Lung (tissue), 12 donors: ENCODE data around the gene COLEC12. TPM values are rescaled to one million over a fixed set of nuclear protein-coding genes. Genes with fewer than 3 reads are reported as not detected.

Source experiments
- ATAC-seq: fragments of 200-7000 bp; cut with Tn5 transposase; one replicate; pipeline ENCODE4 v1.9.1; 2020; ENCODE audit warnings: moderate number of reproducible peaks; ENCODE audit not compliant: insufficient read depth, low FRiP score
- DNase-seq, 3 donors: peaks; one replicate each; pipeline ENCODE4 v3.0.0-alpha.2; 2013 to 2017
- H3K27ac ChIP-seq, 2 donors: one replicate each; pipeline ENCODE4 v1.5.1; 2013; ENCODE audit warnings: mild to moderate bottlenecking in 2 of 2, moderate library complexity in 2 of 2, control low read depth in 1 of 2, inconsistent platforms in 1 of 2, low read depth in 1 of 2, low read length in 1 of 2
- H3K27me3 ChIP-seq, 3 donors: one replicate each; pipeline ENCODE4 v1.5.1; 2013; ENCODE audit warnings: low read length in 2 of 3; ENCODE audit not compliant: control insufficient read depth in 3 of 3, insufficient read depth in 3 of 3
- H3K36me3 ChIP-seq, 4 donors: one replicate each; pipeline ENCODE4 v1.5.1; 2013; ENCODE audit warnings: low read length in 4 of 4, mild to moderate bottlenecking in 1 of 4, moderate library complexity in 1 of 4; ENCODE audit not compliant: control insufficient read depth in 4 of 4, insufficient read depth in 4 of 4
- H3K4me1 ChIP-seq, 5 donors: one replicate each; pipeline ENCODE4 v1.5.1; 2013; ENCODE audit warnings: low read length in 5 of 5, mild to moderate bottlenecking in 2 of 5, moderate library complexity in 1 of 5; ENCODE audit not compliant: control insufficient read depth in 5 of 5, insufficient read depth in 5 of 5
- H3K4me3 ChIP-seq: one replicate; pipeline ENCODE4 v1.5.1; 2013; ENCODE audit warnings: mild to moderate bottlenecking, control low read depth, moderate library complexity
- H3K9ac ChIP-seq, 2 donors: one replicate each; pipeline ENCODE4 v1.5.1; 2013; ENCODE audit warnings: low read length in 2 of 2, control low read depth in 1 of 2; ENCODE audit not compliant: insufficient read depth in 1 of 2
- H3K9me3 ChIP-seq, 4 donors: one replicate each; pipeline ENCODE4 v1.5.1; 2013; ENCODE audit warnings: low read length in 3 of 4, mild to moderate bottlenecking in 1 of 4, moderate library complexity in 1 of 4; ENCODE audit not compliant: control insufficient read depth in 4 of 4, insufficient read depth in 3 of 4
- WGBS, 2 donors: extraction: QIAGEN DNeasy Blood & Tissue Kit; methylation state at CpG; one replicate each; pipeline ENCODE4 v1.1.7; 2013; 5-methylcytosine and 5-hydroxymethylcytosine counted together
- polyA plus RNA-seq, 2 donors: library from polyadenylated mRNA; stranded (reverse); fragments of 200-250 nt; gene quantifications; one replicate each; pipeline ENCODE4 v1.2.1, GENCODE V29; 2013
- total RNA-seq, 2 donors: library from RNA; depleted of rRNA in 1 of 2; stranded (reverse); fragments of >200 nt in 1 of 2; gene quantifications; one replicate each; pipeline ENCODE4 v1.2.1, GENCODE V29; 2014 to 2021
- TF ChIP-seq, protein P1 (sequence below): IDR thresholded peaks from 2 replicates; pipeline ENCODE4 v1.5.1; 2012; ENCODE audit warnings: mild to moderate bottlenecking; ENCODE audit errors: control extremely low read depth, extremely low read depth
- donor health status: control.
- donor health status: control.
- donor health status: Bipolar disorder and iron deficiency.
- donor health status: healthy.
- donor health status: DM: yes; HTN: yes; CAD: no.

COLEC12 gene
- total and polyA plus RNA-seq, 4 donors: 10.3 to 108 (median 28.1) TPM

DNA sequence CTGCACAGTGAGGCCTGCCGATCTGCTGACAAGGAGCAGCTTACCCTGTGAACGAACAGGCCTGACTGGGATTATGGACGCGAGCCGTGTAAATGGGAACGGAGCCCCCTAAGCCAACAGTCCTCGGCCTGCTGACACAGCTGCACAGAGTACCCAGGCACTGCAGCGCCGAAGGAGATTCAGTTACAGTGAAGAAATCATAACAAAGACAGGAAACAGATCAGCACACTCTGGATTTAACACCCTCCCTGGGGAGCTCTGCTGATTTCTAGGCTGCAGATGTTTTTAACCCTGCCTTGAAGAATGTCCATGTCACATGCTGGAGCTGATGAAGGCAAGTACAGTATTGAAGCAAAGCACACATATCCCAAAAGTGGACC lies 43.4 kb downstream of the COLEC12 start:
- Histone ChIP-seq H3K9me3 (peaks cover 0 to 3% (median 1%) of the 10 kb centered on the region in 4 donors), H3K27me3 (no peaks in the 10 kb centered on the region), H3K4me1 (peaks cover 2 to 54% (median 19%) of the 10 kb centered on the region in 5 donors), H3K27ac (peak overlapping the region; percentile 8 to 70), H3K36me3 (peaks cover 0 to 10% (median 2%) of the 10 kb centered on the region in 4 donors), H3K4me3 (no peak overlapping the region), H3K9ac (peak overlapping the region in 1 of 2 donors; percentile 52)
- WGBS, 2 donors: 12 to 26% methylated on average over 9 of the region's 9 CpGs
- TF ChIP-seq, protein P1, sequence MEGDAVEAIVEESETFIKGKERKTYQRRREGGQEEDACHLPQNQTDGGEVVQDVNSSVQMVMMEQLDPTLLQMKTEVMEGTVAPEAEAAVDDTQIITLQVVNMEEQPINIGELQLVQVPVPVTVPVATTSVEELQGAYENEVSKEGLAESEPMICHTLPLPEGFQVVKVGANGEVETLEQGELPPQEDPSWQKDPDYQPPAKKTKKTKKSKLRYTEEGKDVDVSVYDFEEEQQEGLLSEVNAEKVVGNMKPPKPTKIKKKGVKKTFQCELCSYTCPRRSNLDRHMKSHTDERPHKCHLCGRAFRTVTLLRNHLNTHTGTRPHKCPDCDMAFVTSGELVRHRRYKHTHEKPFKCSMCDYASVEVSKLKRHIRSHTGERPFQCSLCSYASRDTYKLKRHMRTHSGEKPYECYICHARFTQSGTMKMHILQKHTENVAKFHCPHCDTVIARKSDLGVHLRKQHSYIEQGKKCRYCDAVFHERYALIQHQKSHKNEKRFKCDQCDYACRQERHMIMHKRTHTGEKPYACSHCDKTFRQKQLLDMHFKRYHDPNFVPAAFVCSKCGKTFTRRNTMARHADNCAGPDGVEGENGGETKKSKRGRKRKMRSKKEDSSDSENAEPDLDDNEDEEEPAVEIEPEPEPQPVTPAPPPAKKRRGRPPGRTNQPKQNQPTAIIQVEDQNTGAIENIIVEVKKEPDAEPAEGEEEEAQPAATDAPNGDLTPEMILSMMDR: no peak
- DNase-seq (peak in 2 of 3 donors; percentile 95 to 96), ATAC-seq (peak; percentile 50)

DNA sequence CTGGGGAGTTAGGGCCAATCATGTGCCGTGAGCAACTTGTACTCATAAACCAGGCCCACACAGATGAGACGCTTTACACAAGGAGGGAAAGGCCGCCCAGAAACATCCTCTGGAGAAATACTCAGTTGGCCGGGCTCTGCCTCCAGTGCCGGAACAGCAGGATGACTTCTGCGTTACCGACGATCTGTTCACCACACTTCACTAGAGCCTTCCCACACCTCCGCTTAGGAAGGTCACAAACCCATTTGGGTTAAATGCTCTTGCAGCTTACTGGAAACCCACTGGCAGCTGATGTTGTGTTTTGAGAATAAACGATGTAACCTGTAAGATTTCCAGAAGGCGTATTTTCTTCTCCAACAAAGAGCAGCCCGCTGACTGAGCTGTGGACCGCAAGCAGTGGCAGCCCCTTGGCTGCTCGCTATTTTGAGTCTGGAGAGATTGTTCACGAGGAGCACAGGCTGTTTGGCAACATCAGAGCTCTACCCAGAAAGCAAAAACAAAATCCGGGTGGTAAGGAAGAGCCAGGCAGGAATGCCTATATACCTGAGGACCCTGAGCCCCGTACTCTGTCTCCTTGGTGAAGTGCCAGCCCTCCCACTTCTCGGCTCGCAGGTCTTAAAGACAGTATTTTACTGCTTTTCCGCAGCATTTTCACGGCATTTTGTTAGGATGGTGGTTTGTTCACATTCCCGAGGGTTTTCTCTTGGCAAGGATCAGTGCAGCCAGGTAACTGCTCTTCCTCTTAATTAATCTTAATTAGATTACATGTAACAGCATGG lies 44.0 kb downstream of the COLEC12 start:
- DNase-seq: peak; percentile 87 to 95 (median 94)
- peak; percentile 50 for ATAC-seq
- peaks cover 0 to 8% (median 0%) of the 10 kb centered on the region in 4 donors for H3K9me3 ChIP-seq
- peak overlapping the region; percentile 8 to 70 for H3K27ac ChIP-seq
- peaks cover 2 to 54% (median 19%) of the 10 kb centered on the region in 5 donors for H3K4me1 ChIP-seq
- WGBS, 2 donors: 76 to 77% methylated on average over 22 of the region's 22 CpGs
- TF ChIP-seq, protein P1: no peak
- peaks cover 0 to 10% (median 3%) of the 10 kb centered on the region in 4 donors for H3K36me3 ChIP-seq
- H3K9ac ChIP-seq: peak overlapping the region in 1 of 2 donors; percentile 52
- H3K4me3 ChIP-seq: no peak overlapping the region
- no peaks in the 10 kb centered on the region for H3K27me3 ChIP-seq

DNA sequence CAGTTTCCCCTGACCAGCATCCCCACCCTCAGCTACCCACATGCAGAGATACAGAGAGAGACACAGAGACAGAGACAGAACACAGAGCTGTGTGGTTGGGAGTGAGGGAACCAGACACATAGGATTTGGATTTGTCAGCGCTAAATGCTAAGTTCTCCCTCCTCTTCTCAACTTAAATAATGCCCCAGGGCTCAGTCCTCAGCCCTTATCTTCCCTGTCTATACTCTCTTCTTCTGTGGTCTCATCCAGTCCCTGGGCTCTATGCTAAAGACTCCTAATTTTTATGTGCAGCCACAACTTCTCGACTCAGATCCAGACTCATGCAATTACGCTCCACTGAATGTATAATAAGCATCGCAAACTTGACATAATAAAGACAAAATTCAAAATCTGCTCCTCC lies 47.1 kb downstream of the COLEC12 start:
- no peak overlapping the region for H3K4me3 ChIP-seq
- peaks cover 2 to 41% (median 22%) of the 10 kb centered on the region in 5 donors for H3K4me1 ChIP-seq
- DNase-seq: no peak
- H3K9me3 ChIP-seq: peaks cover 0 to 9% (median 5%) of the 10 kb centered on the region in 4 donors
- H3K36me3 ChIP-seq: peaks cover 0 to 14% (median 6%) of the 10 kb centered on the region in 4 donors
- H3K9ac ChIP-seq: no peak overlapping the region
- TF ChIP-seq, protein P1: no peak
- no peaks in the 10 kb centered on the region for H3K27me3 ChIP-seq
- ATAC-seq: no peak
- no peak overlapping the region for H3K27ac ChIP-seq
- WGBS, 2 donors: 97% methylated on average over 4 of the region's 4 CpGs
